GM21786 (cell line): ENCODE measurements around the gene STAC2.

ENCODE experiments used
- ATAC-seq: cut with Tn5 transposase; IDR thresholded peaks from one replicate; pipeline ENCODE4 v1.9.1; 2021; ENCODE audit not compliant: unreplicated experiment

The STAC2 gene

DNA sequence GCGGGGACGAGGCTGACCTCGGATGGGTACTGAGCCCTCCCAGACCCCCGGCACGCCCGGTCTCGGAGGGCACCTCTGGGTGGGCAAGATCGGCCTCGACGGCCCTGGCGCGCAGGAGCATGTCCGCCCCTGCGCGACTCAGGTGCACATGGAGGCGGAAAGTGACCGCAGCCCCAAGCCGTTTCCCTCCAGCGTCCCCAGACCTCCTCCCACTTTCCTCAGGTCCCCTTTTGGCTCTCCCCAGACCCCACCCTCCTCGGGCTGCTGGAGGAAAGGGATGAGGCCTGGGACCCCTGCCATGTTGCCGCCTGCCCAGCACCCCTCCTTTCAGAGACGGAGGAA is 15.7 kb downstream of the STAC2 start:
- ATAC-seq, result no peak

DNA sequence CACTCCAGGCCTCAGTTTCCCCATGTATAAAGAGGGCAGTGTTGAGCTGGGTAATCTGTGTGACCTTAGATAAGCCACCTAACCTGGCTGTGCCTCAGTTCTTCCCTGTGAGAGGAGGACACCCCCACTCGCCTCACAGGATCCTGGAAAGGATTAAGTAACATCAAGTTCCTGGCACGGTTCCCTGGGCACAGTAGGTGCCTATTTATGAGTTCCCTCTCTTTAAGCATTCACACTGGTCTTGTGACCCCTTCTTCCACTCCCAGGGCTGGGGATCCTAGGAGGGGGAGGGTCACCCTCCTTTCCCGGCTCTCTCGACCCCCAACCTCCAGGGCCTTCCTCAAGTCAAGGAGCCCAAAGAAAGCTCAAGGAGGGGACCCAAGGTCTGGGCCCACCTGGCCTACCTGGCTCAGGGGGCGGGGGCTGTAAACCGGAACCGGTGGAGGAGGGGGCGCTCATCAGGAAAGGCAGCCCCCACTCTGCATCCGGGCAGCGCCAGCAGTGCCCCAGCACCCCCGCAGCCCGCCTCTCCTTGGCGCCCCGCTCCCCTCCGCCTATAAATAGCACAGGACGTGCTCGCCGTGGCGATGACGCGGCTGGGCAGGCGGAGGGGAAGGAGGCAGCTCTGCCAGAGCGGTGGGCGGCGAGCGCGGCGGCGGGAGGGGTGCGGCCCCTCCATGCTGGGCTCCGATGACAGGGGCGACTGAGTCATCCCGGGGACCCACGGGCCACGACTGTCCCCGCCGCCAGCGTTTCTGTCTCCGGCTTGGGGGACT is 16.2 kb downstream of the STAC2 start:
- no peak for ATAC-seq

DNA sequence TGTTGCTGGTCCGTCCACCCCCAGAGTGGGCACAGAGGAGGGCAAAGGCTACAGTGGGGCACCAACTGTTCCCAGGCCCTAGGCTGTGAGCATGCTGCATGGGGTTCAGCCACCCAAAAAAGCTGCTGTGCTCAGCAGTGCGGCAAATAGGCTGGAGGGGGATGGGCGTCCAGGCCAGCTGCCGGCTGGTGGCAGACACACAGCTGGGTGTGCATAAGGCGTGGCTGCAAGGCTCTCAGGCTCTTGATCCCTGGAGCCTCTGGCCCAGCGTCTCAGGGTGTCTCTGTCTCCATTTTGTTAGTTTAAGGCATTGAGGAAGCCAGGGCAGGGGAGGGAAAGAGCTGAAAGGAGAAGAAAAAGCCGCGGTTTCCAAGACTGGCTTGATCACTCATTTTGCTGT is 16.9 kb downstream of the STAC2 start:
- ATAC-seq, result peak; percentile 46

DNA sequence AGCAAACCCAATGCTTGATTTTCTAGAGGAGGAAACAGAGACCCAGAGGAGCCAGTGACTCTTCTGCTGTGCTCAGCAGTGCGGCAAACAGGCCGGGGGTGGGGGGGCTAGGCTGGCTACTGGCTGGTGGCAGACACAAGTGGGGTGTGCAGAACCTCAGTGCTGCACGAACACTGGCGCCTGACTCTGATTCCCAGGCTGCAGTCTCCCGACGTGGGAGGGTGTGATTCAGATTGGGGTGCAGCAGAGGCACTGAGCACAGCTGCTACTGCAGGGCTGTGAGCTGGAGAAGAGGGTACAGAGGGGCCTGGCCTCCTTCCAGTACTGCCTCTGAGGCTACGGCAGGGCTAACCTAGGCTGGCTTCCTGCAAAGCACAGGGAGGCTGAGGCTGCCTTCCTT is 17.6 kb downstream of the STAC2 start:
- ATAC-seq, result no peak

DNA sequence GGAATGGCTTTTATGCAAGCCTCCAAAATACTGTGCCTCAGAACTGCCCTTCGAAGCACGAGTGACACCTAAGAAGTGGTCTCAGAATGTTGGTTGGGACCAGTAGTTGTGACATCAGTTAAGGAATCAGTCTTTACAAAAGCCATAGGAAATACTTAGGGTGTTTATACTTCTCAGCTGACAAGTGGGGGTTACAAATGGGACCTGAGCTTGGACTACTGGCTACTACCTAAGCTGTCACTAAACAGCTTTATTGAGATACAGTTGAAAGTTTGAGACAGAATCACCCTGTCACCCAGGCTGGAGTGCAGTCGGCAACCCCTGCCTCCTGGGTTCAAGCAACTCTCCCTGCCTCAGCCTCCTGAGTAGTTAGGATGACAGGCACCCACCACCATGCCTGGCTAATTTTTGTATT is 20.6 kb downstream of the STAC2 start:
- ATAC-seq, result no peak

DNA sequence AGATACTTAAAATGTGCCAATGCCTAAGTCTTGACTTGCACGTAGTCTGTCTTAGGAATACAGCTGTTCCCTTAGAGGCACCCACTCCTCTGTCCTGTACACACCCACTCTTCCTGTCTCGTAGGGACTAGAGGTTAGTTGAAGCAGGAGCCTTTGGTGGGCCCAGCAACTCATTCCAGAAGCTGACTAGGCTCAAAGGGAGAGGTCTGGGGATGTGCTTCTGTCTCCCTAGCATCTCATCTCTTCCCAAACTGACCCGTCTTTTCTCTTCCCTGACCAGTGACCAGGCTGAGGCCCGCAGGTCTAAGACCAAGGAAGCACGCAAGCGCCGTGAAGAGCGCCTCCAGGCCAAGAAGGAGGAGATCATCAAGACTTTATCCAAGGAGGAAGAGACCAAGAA is 21.5 kb downstream of the STAC2 start:
- ATAC-seq, result no peak

DNA sequence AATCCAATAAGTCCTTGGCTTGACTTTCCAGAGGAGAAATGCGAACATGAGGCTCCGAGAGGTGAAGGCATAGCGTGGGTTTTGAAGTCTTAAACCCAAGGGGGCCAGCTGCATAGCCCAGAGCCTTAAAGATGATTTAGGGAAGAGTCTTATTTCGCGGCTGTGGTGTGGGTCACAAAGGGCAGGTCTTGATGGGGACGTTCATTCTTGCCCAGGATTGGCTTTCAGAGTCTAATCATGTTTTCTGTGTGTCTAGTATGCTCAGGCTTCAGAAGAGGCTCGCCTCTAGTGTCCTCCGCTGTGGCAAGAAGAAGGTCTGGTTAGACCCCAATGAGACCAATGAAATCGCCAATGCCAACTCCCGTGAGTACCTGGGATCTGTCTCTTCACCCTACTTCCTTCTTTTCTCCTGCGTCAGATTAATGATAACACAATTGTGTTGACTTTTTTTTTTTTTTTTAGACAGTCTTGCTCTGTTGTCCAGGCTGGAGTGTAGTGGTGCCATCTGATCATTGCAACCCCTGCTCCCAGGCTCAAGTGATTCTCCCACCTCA is 24.7 kb downstream of the STAC2 start:
- ATAC-seq, result no peak

DNA sequence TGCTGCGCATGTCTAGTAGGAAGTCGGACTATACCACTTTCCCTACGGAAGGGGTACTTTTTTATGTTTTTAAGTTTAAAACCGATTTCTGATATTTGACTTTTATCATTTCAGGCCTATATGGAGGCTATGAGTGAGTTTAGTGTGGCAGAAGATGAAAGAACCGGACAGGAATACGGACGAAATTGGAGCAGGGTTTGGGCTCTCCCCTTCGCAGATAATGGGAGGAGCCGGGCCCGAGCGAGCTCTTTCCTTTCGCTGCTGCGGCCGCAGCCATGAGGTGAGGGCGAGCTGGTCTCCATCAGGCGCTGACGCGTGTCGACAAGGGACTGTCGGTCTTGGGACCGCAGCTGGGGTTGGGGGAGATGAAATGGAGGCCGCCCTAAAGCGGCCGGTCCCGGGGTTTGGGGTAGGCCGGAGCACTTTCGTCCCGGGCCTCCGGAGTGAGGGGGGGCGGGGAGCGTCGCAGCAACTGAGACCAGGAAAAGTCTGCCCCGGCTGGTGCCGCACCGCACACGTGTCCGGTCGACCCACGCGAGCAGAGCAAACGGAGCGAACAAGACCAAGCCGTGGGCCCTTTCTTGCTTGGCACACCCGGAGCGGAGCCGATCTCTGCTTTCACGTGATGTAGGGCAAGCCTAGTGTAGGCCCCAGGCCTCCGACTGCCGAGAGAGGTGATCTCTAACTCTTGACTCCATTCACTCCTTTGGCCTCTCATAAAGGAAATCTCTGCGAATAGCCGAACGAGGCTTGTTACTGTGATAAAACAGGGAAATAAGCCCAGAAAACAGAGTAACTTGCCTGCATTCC is 25.5 kb downstream of the STAC2 start, which contains the start of gene RPL19:
Gene RPL19 (plus strand): TSS at position 214 of the 810 bp plus-strand sequence. CDS start 62 bp downstream, at position 276.
- peak; percentile 51 for ATAC-seq

DNA sequence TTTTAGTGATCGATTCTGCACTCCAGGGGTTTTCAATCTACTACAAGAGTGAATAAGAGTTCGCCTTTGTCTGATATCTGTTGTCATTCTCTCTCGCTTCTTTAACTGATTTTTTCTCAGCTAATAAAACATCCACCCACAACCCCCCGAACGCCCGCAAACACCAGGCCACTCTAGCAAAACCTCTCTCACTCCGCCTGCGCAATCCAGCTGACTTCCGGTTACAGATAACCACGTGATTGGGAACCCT is 26.0 kb downstream of the STAC2 start:
- ATAC-seq, result peak; percentile 48

DNA sequence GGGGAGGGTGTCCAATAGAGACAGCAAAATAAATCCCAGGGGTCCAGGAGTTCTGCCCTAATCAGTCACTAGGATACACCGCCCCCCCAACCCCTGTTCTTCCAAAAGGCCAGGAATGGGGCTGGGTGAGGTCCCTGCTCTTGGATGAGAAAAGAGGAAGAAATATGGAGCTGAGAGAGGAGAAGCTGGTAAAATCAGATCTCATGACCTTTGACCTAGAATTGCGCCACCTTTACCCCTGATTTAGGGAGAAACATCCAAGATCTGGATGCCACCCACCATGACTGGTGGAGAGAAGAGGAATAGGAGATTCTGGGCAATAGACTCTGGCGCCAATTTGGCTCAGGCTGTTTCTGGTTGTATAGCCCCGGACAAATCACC is 27.6 kb downstream of the STAC2 start:
- ATAC-seq, result no peak

DNA sequence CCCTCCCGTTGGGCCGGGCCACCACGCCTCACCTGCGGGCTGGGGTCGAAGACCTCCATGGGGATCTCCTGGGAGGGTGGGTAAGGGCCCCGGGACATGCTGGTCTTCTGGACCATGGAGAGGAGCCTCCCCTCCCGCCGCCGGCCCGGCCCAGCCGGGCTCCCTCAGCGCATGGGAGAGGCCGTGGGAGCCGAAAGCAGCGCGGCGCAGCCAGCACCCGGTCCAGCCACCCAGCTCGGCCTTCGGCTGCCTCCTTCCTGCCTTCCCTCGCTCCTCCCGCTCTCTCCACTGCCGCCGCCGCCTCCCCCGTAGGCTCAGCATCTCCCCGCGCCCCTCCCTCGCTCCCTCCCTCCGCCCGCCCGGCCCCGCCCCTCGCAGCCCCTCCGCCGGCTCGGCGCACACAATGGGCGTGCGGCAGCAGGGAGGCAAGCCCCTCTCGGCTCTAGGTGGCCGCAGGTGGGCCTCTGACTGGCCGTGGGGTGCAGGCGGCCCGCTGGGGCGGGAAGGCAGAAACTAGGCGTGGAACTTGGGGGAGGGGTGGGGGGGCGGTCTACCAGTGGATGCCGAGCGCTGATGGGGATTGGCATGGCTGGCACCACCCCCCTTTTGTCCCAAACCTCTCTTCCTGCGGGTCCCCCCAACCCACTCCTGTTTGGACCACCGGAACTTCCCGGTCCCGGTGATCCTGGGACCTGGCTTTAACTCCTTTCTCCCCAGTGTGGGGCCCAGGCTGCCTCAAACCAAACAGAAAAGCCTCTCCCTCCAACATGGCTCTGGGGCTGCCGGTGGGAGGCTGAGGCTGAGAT is 28.2 kb downstream of the STAC2 start, which contains the start of gene CACNB1:
Gene CACNB1 (minus strand): TSS at position 290 of the 806 bp plus-strand sequence. CDS start 174 bp downstream, at position 116.
- no peak for ATAC-seq

DNA sequence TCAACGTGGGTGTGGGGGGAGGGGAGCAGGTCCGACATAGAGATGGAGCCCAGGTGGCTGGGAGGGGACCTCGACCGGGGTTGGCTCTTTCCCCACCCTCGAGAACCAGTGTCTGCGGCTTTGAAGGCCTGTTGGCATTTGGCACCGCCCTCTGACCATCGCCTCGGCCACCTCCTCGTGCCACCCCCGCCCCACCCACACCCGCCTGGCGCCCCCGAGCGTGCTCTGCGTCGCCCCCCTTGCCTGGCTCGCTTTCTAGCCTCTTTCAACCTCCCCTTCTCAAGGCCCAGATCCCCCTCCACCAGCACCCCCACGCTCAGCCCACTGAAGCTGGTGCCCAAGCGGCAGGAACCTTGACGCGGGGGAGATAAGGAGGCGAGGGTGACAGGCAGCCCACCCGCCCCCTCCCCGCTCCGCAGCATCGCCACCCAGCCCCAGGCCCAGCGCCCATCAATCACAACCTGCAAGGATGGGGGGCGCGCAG is 28.9 kb downstream of the STAC2 start:
- ATAC-seq, result no peak

DNA sequence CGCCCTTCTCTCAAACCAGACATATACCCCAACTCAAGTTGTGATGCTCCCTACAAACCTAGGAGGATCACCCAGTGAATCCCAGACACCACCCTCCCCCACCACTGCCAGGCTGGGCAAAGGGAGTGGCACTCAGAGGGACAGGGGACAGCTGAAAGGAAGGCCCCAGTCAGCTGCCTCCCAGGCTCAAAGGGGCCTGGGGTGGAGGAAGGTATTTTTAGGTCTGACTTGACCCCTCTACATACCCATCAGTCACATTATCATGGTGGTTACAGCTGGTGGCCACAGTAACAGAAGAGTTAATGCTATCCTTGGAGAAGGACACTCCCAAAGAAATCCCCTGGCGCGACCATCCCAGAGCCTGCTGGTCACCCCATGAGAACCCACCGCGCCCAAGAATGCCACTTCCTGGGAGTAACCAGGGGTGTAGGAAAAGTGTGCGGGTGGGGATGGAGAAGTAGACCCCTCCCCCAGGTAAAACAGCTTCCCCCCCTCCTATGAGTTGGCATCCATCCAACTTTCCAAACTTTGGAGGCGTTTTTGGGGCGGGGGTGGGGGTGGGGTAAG is 29.4 kb downstream of the STAC2 start:
- ATAC-seq, result no peak

DNA sequence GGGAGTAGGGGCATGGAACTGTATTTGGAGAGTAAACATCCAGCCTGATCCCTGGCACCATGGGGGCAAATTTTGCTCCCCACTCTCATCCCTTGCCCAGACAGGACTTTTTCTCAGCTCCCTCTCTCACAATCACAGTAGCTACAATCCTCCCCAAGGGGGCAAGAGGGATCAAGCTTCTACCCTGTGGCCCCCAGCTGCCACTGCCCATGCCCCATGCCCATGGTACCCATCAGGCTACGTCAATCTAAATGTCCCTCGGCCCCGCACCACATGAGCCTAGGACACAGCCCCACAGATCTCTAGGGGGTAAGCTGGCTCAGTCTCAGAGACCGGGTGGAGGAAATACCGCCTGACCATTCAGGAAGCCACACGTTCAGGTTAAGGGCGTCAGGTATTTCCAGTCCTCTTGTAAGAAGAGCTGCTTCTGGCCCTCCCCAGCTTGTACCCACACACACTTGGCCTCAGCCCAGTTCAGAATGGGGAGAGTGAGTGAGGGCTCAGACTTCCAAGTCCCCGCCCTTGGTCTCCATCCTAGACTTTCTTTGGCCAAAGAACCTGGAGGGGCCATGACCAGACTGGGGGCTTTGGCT is 30.1 kb downstream of the STAC2 start:
- ATAC-seq, result no peak

DNA sequence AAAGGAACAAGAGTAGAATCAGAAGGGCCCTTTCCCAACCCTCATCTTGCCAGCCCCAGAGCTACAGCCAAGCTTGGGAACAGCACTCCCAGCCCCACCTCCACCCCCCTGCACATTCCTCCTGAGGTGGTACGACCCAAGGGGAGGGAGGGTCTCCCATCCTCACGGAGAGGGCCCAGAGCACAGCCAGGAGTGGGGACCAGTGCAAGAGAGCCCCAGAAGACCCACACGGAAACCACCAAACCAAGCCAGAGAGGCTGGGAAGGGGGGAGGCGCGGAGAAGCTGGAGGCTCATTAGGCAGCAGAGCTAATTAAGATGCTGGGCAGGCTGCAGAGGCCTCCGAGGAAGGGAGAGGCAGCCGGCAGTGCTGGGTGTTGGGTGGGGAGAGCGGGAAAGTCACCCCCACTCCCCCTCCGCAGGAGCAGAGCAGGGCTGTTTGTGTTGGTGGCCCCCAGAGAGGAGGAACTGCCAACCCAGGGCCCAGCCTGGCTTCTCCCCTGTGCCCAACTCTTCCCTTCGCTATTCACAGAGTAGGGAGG is 30.7 kb downstream of the STAC2 start:
- no peak for ATAC-seq

DNA sequence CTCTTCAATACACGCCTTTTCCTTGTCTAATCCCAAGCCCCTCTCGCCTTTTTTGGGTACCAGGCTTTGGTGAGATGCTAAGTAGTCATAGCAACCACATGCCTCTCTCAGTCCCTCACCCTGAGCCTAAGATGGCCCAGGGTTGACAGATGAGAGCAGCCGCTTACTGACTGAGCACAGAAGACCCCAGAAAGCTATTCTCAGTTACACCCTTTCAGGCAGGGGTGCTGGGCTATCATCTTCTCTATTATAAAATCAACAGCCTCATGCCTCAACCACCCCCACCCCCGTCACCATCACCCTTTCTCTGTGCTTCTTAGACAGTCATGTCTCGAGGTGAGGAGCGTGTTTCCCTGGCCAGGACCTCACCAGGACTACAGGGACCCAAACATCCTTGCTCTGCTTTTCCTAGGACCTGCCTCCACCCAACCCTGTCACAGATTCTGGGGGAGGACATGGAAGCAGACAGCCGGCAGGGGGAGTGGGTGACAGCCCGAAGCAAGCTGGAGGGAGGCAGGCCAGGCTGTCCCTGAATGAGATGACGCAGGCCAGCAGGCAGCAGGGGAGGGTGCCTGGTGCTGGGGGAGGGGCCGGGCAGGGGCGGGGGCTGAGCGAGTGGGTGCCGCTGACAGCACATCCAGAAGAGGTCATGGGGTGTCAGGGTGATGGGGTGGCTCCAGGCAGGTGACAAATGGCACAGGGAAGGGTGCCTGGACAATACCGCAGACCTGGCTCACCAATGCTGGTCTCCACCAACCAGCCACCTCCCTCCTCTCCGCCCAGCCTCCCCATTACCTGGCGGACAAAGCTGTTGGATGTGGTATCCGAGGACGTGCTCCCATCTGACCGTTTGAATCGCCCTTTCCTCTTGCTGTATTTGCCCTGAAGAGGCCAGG is 31.4 kb downstream of the STAC2 start:
- no peak for ATAC-seq

DNA sequence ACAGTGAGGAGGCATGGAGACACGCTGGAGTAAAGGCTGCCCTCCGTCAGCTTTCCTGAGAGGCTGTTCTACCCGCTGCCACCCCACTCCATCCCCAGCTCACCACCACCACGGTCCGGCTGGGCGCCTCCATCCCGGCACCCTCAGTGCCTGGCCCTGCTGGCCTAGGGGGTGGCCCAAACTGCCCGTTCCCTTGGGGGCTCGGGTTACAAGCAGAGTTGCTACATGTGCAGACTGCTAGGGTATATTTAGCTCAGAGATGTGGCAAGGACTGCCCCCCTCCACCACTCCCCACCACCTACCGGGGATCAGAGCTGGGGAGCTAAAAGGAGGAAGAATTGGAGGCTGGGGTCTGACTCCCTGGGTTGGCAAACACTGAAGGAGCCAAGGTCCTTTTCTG is 32.4 kb downstream of the STAC2 start:
- no peak for ATAC-seq

DNA sequence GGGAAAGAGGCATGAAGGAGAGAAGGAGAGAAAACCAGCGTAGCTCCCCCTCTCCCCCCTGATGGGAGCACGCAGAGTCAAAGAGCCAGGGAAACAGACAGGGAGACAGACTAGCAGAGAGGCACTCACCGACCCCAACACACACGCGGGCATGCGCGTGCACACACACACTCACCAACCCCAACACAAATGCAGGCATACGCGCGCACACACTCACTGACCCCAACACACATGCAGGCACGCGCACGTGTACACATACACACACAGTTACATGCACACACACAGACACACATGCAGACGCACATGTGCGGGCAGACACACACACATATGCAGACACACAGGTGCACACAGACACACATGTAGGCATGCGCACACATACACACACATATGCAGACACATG is 32.8 kb downstream of the STAC2 start:
- no peak for ATAC-seq
